Effector memory CD8-positive, alpha-beta T cell (primary cell): ENCODE data around the gene CTDSPL.

Source experiments
- ATAC-seq: fragments of 150-1000 bp; cut with Tn5 transposase; replicated peaks from 2 replicates; pipeline ENCODE4 v1.10.0; 2021; ENCODE audit warnings: mild to moderate bottlenecking, moderate library complexity
- DNase-seq, 3 experiments: peaks; one replicate each; pipeline ENCODE4 v3.0.0; 2021
- H3K27ac Mint-ChIP-seq, 2 donors: one replicate each; pipeline ENCODE4 v1.8.0; 2022; ENCODE audit warnings: mild to moderate bottlenecking in 2 of 2, mixed read lengths in 2 of 2, moderate library complexity in 2 of 2
- H3K27me3 Mint-ChIP-seq, 2 donors: one replicate each; pipeline ENCODE4 v1.8.0; 2022; ENCODE audit warnings: mixed read lengths in 2 of 2
- H3K36me3 Mint-ChIP-seq: one replicate; pipeline ENCODE4 v1.8.0; 2022; ENCODE audit warnings: mild to moderate bottlenecking, moderate library complexity, mixed read lengths; ENCODE audit not compliant: insufficient read depth
- H3K4me1 Mint-ChIP-seq, 2 donors: one replicate each; pipeline ENCODE4 v1.8.0; 2022; ENCODE audit warnings: low read depth in 2 of 2, mixed read lengths in 2 of 2
- H3K4me3 Mint-ChIP-seq, 2 donors: one replicate each; pipeline ENCODE4 v1.8.0; 2022; ENCODE audit warnings: mild to moderate bottlenecking in 2 of 2, mixed read lengths in 2 of 2, moderate library complexity in 2 of 2
- H3K9me3 Mint-ChIP-seq, 2 donors: one replicate each; pipeline ENCODE4 v1.8.0; 2022; ENCODE audit warnings: mixed read lengths in 2 of 2

The CTDSPL gene

DNA sequence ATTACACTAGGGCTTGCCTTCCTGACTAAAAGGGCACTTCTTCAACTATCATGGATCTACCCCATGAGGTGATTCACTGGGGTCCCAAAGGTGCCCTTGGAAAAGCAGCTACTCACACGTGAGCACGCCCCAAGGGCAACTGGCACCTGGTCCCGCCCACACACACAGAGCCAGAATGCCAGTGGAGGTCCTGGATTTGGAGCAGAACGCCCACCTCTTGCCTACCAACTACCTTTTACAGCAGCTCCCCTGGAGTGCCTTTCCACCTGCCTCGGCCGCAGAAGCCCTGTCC lies 1.8 kb upstream of the CTDSPL start:
- Mint-ChIP-seq H3K27ac (no peak overlapping the region), H3K27me3 (peaks cover 24 to 48% of the 10 kb centered on the region in 2 donors), H3K9me3 (no peaks in the 10 kb centered on the region), H3K36me3 (no peaks in the 10 kb centered on the region), H3K4me3 (peak overlapping the region; percentile 79 to 81), H3K4me1 (peaks cover 6 to 10% of the 10 kb centered on the region in 2 donors)
- DNase-seq (no peak), ATAC-seq (no peak)

DNA sequence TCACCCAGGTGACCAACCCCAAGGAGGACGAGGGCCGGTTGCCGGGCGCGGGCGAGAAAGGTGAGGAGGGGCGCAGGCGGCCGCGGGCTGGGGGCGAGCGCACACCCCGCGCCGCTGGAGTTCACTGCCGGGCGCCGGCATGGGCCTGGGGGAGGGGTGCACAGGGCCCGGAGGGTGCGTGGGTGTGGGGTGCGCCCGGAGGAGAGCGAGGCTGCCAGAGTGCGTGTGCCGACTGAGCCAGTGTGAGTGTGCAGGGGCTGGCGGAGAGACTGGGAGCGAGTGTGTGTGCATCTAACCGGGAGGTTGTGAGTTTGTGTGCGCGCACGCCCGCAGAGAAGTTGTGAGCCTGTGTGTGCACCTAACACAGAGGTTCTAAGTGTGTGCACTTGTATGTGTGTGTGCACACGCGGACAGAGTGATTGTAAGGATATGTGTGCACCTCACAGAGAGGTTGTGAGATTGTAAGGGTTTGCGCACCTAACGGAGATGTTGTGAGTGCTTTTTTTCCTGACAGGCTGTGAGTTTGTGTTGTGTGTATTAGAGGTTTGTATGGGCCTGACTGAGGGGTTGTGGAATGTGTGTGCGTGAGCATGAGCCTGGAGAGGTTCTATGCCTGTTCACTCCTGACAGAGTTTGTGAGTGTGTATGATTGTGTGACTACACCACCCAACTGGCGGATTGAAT lies 681 bp downstream of the CTDSPL start:
- H3K4me1 Mint-ChIP-seq: peaks cover 6 to 10% of the 10 kb centered on the region in 2 donors
- H3K4me3 Mint-ChIP-seq: peak overlapping the region in 1 of 2 donors; percentile 40
- H3K27ac Mint-ChIP-seq: no peak overlapping the region
- H3K27me3 Mint-ChIP-seq: peaks cover 34 to 45% of the 10 kb centered on the region in 2 donors
- no peak for ATAC-seq
- DNase-seq: no peak
- H3K9me3 Mint-ChIP-seq: no peaks in the 10 kb centered on the region
- no peaks in the 10 kb centered on the region for H3K36me3 Mint-ChIP-seq

DNA sequence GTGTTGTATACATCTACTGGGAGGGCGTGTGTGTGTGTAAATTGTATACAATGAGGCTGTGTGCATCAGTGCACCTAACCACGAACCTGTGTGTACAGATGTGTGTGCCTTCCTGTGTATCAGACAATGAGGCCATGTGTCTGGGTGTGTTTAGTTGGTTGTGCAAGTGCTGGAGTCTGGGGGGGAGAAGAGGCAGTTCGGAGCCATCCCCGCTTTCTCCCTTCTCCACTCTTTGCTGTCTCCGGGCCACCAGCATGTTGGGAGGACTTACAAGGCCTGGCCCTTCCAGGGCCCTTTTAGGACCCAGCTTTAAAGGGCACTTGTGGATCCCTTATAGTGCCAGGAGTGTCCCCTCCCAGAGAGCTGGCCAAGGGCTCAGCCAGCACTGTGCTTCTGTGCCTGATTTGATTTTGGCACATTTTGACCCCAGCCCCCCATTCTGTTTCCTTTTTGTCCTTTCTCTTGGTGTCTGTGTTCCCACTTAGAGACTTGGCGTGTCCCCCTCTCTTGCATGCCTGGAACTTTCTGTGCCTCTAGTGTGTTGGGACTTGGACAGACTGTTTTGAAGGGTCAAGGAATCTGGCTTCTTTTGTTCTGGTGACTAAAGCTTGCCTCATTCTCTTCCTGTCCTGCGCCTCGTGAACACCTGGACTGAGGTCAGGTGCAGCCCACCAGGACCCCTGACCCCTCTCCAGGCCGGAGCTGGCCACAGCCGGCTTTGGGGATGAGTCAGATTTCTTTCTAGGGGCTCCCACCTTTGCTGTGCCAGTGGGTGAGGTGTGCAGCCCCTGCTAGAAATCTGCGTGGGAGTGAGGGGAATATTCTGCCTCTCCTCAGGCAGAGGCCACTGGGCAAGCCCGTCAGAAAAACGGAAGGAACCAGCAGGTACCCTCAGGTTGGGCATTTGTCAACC lies 1.5 kb downstream of the CTDSPL start:
- peaks cover 6 to 10% of the 10 kb centered on the region in 2 donors for H3K4me1 Mint-ChIP-seq
- peak overlapping the region; percentile 1 to 40 for H3K4me3 Mint-ChIP-seq
- H3K36me3 Mint-ChIP-seq: no peaks in the 10 kb centered on the region
- no peaks in the 10 kb centered on the region for H3K9me3 Mint-ChIP-seq
- H3K27ac Mint-ChIP-seq: no peak overlapping the region
- DNase-seq: no peak
- peaks cover 34 to 40% of the 10 kb centered on the region in 2 donors for H3K27me3 Mint-ChIP-seq
- ATAC-seq: no peak

DNA sequence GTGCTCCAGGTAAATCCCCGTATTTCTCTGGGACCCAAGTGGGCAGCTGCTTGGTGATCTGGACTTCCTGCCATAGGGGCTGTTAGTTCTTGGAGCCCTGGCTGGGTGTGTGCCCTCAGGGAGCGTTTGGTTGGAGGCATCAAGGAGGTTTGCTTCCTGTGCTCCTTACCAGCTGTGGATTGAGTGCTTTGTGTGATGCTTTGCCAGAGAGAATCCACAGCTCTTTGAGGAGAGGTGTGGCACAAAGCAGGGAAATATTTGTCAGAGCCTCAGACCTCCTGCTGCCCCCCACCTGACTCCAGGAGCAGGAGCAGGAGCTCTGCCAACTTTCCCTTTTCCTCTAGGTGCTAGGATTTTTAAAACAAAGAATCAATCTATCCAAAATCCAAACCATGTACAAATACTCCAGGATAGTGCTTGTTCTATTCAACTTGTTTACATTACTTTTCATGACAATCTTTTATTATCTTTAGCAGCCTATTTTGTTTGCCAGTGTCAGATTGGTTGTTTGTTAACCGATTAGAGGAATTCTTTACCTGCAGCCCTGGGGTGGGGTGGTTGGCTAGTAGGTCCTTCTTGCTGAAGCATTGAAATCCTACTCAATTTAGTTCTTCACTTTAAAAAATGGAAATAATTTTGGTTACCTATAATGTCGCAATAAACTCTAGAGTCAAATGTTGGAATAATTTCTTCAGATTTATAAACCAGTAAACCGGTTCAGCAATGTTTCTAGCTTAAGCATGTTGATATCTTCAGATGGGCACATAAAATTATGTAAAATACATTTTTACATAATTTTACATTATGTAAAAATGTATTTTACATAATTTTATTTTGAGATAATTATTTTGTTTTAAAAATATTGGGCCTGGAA lies 2.5 kb downstream of the CTDSPL start:
- Mint-ChIP-seq H3K4me3 (no peak overlapping the region), H3K4me1 (peaks cover 6 to 10% of the 10 kb centered on the region in 2 donors), H3K27ac (no peak overlapping the region), H3K36me3 (no peaks in the 10 kb centered on the region), H3K27me3 (peaks cover 34 to 49% of the 10 kb centered on the region in 2 donors), H3K9me3 (no peaks in the 10 kb centered on the region)
- ATAC-seq (no peak), DNase-seq (no peak)

DNA sequence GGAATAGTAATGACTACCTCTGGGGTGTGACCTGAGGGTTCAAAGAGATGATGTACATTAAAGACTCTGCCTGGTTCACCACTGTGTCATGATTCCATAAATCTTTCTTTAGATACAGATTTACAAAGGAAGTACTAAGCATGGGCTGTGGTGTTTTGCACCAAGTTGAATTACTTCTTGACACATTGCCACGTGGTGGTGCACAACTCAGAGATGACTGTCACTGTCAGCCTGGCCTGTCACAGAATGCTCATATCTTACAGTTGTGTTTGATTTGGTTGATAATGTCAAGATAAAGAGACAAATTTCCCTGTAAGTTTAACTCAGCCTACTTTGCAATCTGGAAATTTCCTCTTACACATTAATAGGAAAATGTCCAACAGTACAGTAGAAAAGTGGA lies 3.2 kb downstream of the CTDSPL start:
- H3K4me3 Mint-ChIP-seq: no peak overlapping the region
- H3K27me3 Mint-ChIP-seq: peaks cover 33 to 54% of the 10 kb centered on the region in 2 donors
- H3K9me3 Mint-ChIP-seq: no peaks in the 10 kb centered on the region
- DNase-seq (no peak), ATAC-seq (no peak)
- no peak overlapping the region for H3K27ac Mint-ChIP-seq
- peaks cover 6 to 9% of the 10 kb centered on the region in 2 donors for H3K4me1 Mint-ChIP-seq
- H3K36me3 Mint-ChIP-seq: no peaks in the 10 kb centered on the region

DNA sequence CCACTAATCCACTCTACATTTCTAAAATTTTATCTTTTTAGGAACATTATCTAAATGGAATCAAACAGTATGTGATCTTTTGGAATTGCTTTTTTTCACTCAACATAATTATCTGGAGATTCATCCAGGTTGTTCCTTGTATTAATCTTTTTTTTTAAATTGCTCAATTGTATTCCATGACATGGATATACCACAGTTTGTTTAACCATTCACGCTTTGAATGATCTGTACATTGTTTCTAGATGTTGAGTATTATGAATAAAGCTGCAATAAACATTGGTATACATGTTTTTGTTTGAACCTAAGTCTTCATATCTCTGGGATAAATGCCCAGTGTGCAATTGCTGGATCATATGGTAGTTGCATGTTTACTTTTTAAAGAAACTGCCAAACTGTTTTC lies 5.5 kb downstream of the CTDSPL start:
- ATAC-seq: no peak
- H3K36me3 Mint-ChIP-seq: no peaks in the 10 kb centered on the region
- no peak overlapping the region for H3K4me3 Mint-ChIP-seq
- H3K27ac Mint-ChIP-seq: no peak overlapping the region
- H3K27me3 Mint-ChIP-seq: peaks cover 32 to 59% of the 10 kb centered on the region in 2 donors
- H3K9me3 Mint-ChIP-seq: peaks cover 0 to 5% of the 10 kb centered on the region in 2 donors
- DNase-seq: no peak
- H3K4me1 Mint-ChIP-seq: no peaks in the 10 kb centered on the region

DNA sequence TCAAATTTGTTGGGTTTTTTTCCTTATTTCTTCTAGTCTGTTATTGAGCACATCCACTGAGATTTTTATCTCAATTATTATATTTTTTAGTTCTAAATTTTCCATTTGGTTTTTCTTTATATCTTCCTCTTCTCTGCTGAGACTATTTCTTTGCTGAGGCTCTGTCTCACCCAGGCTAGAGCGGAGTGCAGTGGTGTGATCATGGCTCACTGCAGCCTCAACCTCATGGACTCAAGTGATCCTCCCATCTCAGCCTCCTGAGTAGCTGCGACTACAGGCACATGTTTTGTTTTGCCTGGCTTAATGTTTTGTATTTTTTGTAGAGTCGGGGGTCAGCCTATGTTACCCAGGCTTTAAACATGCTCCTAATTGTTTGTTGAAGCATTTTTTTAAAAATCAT lies 10.2 kb downstream of the CTDSPL start:
- Mint-ChIP-seq H3K4me1 (no peaks in the 10 kb centered on the region), H3K36me3 (no peaks in the 10 kb centered on the region), H3K27me3 (peaks cover 12 to 47% of the 10 kb centered on the region in 2 donors), H3K4me3 (no peak overlapping the region), H3K27ac (no peak overlapping the region), H3K9me3 (peaks cover 0 to 5% of the 10 kb centered on the region in 2 donors)
- ATAC-seq: no peak
- no peak for DNase-seq

DNA sequence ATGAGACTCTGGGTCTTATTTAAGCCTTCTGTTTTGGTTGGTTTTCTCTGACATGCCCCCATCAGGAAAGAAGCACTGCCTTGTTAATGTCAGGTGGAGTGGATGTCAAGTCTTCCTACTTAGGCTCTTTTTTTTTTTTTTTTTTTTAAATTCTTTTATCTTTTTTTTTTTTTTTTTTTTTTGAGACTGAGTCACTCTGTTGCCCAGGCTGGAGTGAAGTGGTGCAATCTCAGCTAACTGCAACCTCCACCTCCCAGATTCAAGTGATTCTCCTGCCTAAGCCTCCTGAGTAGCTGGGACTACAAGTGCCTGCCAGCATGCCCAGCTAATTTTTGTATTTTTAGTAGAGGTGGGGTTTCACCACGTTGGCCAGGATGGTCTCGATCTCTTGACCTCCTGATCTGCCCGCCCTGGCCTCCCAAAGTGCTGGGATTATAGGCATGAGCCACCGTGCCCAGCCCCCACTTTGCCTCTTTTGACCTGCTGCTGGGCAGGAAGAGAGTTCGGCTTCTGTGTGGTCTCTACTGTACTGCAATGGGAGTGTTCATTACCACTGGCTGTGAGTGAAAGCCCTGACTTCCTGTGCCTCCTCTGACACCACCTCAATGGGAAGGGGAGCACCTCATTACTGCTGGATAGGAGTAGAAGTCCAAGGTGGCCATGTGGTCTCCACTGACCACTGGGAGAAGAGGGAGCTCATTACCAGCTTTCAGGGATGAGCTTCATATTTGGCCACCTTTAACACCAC lies 10.9 kb downstream of the CTDSPL start:
- H3K4me1 Mint-ChIP-seq: no peaks in the 10 kb centered on the region
- ATAC-seq (no peak), DNase-seq (no peak)
- H3K36me3 Mint-ChIP-seq: no peaks in the 10 kb centered on the region
- H3K4me3 Mint-ChIP-seq: no peak overlapping the region
- H3K27ac Mint-ChIP-seq: no peak overlapping the region
- H3K27me3 Mint-ChIP-seq: peaks cover 17 to 53% of the 10 kb centered on the region in 2 donors
- H3K9me3 Mint-ChIP-seq: peaks cover 0 to 5% of the 10 kb centered on the region in 2 donors

DNA sequence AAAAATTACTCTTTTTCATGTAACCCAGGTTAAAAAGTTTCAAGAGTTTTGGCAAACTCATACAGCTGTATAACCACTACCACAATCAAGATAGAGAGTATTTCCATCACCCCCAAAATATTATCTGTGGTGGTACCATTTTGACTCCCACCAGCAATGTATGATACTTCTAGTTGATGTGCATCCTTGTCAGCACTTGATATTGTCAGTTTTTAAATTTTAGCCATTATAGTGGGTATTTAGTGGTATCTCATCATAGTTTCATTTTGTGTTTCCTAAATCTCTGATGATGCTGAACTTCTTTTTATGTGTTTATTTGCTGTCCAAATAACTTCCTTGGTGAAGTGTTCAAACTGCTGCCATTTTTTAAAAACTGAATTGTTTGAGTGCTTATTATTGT lies 14.6 kb downstream of the CTDSPL start:
- Mint-ChIP-seq H3K36me3 (no peaks in the 10 kb centered on the region), H3K4me3 (no peak overlapping the region), H3K27me3 (peaks cover 20 to 35% of the 10 kb centered on the region in 2 donors), H3K9me3 (peaks cover 0 to 4% of the 10 kb centered on the region in 2 donors), H3K27ac (no peak overlapping the region), H3K4me1 (no peaks in the 10 kb centered on the region)
- no peak for ATAC-seq
- no peak for DNase-seq

DNA sequence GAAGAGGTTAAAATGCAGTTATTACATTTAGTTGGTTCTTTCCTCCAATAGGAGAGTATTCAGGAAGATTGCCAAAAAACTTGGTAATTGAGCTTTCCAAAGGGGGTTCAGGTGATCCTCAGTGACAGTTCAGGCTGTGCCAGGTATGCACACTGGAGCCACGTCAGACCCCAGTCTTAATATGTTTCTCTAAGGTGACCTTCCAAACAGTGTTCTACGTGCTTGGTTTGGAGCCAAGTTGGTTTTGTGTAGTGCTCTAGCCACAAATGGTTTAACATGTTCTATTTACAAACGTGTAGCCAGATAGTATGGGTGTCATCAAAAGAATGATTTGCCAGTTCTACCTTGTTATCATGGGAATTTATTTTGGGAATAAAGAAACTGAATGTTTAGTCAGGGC lies 21.0 kb downstream of the CTDSPL start:
- ATAC-seq: no peak
- H3K27me3 Mint-ChIP-seq: peaks cover 34 to 40% of the 10 kb centered on the region in 2 donors
- no peak overlapping the region for H3K4me3 Mint-ChIP-seq
- H3K9me3 Mint-ChIP-seq: no peaks in the 10 kb centered on the region
- H3K4me1 Mint-ChIP-seq: no peaks in the 10 kb centered on the region
- H3K27ac Mint-ChIP-seq: no peak overlapping the region
- no peaks in the 10 kb centered on the region for H3K36me3 Mint-ChIP-seq
- no peak for DNase-seq

DNA sequence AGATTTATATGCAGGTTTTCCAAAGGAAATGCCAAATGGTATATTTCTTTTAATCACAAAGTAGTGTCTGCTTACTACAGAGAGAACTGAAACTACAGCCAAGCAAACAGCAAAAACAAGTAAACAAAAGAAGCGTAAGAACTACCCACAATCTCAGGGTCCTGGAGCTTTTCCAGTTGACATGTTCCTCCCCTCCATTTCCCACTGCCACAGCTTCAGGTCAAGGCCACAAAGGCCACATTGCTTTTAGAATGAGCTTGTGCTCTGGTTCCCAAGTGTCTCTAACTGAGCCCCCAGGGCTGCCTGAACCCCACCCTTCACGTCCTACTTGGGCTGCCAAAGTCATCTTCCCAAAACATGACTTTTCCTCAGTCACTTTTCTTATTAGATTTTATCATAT lies 24.1 kb downstream of the CTDSPL start:
- no peaks in the 10 kb centered on the region for H3K4me1 Mint-ChIP-seq
- no peak overlapping the region for H3K27ac Mint-ChIP-seq
- H3K36me3 Mint-ChIP-seq: no peaks in the 10 kb centered on the region
- no peak for DNase-seq
- H3K27me3 Mint-ChIP-seq: peaks cover 22 to 31% of the 10 kb centered on the region in 2 donors
- no peaks in the 10 kb centered on the region for H3K9me3 Mint-ChIP-seq
- no peak for ATAC-seq
- H3K4me3 Mint-ChIP-seq: no peak overlapping the region

DNA sequence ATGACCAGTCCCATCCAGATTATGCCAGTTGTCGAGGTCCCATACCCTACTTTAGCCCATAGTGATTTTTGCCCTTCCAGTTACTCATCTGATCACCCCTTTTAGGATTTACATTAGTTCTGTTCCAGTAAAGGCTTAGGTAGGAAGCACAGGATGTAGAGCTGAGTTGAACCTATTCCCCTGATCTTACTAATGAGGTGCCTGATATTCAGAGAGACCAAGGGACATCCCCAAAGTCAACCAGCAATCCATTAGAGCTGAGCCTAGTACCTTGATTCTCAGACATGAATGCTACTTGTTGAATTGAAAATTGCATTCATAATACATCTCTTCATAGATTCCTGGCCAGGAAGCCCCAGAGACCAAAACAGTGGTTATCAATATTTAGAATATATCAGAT lies 24.7 kb downstream of the CTDSPL start:
- ATAC-seq: no peak
- Mint-ChIP-seq H3K36me3 (no peaks in the 10 kb centered on the region), H3K4me1 (no peaks in the 10 kb centered on the region), H3K4me3 (no peak overlapping the region), H3K9me3 (no peaks in the 10 kb centered on the region), H3K27ac (no peak overlapping the region), H3K27me3 (peaks cover 20 to 31% of the 10 kb centered on the region in 2 donors)
- no peak for DNase-seq

DNA sequence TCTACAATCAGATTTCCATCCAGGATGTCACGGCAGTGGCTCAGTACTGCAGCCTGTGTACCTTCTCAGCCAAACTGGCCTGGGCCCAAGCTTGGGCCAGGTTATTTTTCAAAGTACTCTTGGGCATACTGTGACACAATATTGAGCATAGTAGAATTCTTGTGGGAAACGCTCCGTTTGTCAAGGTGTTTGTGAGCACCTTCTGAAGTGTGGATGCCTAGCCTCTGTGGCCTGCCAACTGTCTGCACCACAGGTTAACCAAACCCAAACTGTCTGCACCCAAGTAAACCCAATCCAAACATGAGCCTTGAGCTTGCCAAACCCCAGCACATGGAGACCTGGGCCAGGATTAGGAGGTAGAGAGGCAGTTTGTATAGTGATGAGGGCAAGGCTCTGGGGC lies 25.4 kb downstream of the CTDSPL start:
- no peak overlapping the region for H3K27ac Mint-ChIP-seq
- no peak for DNase-seq

More for the DNA sequence above, 25.4 kb downstream of the CTDSPL start:
- Mint-ChIP-seq H3K4me1 (no peaks in the 10 kb centered on the region), H3K9me3 (no peaks in the 10 kb centered on the region), H3K27me3 (peaks cover 20 to 31% of the 10 kb centered on the region in 2 donors), H3K36me3 (no peaks in the 10 kb centered on the region), H3K4me3 (no peak overlapping the region)
- ATAC-seq: no peak
